DMS114 treated with DMSO at 0.1 percent for 48 hours (cell line): ENCODE results near the gene MCOLN1.

Experiments used
- DNase-seq: peaks from one replicate; lab custom pipeline; 2025; ENCODE audit not compliant: unreplicated experiment; lab: John Stamatoyannopoulos, UW

The MCOLN1 gene

DNA sequence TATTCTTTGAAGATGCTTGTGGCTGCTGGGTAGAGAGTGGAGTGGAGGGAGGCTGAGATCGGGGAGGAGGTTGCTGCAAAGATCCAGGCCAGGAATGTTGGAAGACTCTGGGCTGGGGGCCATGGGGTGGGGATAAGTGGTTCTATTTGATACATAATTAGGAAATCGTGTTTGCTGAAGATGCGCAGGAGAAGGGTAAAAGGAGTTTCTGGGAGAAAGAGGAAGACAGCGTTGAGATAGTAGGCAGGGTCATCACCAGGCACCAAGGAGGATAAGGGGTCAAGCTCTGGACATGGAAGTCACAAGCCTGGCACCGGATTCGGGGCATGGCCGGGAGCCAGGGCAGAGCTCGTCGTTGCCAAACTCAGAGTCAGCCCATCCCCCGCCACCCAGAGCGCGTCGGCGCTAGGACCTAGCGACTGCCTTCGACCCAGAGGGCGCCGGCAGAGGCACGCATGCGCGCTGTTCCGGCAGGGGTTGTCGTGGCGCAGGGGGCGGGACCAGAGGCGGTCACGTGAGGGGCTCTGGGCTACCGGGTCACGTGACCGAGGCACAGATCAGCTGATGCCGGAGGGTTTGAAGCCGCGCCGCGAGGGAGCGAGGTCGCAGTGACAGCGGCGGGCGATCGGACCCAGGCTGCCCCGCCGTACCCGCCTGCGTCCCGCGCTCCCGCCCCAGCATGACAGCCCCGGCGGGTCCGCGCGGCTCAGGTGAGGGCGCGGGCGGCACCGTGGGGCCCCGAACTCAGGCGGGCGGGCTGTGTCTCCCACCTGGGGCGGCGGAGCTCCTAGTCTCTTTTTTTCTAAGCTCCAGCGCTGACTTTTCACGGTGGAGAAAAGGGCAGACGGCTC lies at the start of gene MCOLN1:
Gene MCOLN1, plus strand, starts transcription at position 553 of the 851 bp plus-strand sequence. Its CDS starts 127 bp downstream, at position 680.
- DNase-seq, result peak; percentile 77

DNA sequence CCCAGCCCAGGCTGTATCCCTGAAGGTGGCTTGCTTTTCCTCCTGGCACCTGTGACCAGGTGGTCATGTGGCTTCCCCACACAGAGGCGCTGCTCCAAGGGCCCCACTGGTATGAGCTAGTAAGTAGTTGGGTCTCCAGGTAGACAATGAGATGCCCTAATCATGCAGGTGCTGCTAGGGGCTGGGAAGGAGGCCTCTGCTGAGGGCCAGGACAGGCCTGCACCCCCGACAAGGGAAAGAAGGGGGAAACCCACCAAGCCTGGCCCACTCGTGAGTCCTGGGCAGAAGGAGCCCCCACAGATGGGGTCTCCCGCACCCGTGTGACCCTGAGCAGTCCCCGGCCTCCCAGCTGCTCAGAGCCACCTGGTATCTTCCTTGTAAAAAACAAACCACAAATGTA lies 46.8 kb upstream of the MCOLN1 start:
- DNase-seq, result no peak

DNA sequence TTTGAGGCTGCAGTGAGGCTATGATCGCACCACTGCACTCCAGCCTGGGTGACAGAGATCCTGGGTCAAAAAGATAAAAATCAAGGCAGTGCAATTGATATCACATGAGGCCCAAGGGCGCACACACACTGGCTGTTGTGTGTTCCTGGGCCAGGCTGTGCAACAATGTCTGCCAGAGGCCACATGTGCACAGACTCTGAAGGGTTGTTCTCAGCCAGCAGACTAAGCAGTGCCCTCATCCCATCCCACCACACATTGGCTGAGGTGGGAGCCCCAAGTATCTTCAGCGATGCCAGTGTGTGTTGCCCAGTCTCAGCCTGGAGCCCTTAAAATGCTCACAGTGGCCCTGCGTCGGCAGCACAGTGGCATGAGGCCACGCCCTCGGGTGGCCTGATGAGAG lies 46.2 kb upstream of the MCOLN1 start:
- no peak for DNase-seq

DNA sequence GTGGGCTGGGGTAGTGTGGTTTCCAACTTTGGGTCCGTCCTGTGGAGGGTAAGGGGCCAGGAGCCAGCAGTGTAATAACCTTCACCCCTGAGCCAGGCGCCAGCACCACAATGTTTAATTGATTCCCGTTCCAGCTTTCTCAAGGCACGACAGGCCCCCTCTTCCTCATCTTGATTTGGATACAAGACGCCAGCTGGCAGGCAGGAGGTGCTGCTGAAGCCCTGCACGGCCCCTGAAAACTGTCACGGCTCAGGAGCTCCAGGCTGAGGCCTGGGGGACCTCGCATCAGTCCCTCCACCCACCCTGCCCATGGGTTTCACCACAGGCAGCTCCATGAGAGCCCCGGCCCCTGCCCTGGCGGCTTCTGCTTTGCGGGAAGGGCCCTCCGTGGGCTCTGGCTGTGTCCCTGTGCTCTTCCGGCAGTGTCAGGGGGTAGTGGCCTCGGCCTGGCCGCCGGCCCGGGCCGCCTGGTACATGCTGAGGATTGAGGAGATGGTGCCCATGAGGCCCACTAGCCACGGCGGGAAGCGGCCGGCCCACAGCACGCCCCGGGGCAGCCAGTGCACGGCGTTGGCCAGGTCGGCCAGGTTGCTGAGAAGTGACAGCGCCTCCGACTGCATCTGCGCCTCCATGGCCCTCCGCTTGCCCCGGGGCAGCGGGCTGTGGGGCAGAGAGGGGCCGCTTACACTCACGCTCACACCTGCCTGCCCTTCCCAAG lies 45.5 kb upstream of the MCOLN1 start:
- no peak for DNase-seq

DNA sequence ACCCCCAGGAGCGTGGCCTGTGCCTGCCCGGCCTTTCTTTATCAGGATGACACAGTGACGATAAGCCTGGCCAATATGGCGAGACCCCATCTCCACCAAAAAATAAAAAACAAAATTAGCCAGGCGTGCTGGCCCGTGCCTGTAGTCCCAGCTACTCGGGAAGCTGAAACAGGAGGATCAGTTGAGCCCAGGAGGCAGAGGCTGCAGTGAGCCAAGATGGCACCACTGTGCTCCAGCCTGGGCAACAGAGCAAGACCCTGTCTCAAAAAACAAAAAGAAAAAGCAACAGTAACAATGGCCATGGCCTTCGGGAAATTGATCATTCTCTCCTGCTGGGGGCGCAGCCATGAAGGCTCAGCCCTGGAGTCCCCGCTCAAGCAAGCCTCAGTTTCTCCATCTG lies 44.7 kb upstream of the MCOLN1 start:
- no peak for DNase-seq

DNA sequence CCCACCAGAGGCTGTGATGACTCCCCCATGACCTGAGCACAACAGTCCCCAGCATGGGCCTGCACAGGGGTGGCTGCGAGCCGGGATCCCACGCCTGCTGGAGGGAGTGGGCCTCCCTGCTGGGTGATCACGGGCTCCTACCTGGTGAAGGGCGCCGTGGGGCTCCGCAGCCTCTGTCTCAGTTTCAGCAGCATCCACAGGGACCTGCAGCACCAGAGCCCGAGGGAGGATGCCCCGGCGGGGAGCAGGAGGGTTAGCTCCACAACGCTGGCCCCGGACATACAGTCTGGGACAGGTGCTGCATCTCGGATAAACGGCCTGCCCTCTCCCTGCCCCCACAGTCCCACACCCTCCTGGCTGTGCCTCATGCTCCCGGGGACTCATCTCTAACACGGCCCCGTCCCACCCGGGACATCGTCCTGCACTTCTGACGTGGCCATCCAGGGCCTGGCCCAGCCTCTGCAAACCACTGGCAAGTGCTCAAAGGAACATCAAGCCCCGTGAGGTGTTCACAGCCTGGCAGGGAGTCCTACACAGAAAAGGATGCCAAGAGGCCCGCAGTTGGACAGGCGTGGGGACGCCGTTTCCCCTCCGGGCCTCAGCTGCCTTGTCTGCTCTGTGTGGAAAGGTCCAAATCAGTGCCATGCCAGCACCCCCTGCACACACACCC lies 44.1 kb upstream of the MCOLN1 start:
- DNase-seq, result no peak

DNA sequence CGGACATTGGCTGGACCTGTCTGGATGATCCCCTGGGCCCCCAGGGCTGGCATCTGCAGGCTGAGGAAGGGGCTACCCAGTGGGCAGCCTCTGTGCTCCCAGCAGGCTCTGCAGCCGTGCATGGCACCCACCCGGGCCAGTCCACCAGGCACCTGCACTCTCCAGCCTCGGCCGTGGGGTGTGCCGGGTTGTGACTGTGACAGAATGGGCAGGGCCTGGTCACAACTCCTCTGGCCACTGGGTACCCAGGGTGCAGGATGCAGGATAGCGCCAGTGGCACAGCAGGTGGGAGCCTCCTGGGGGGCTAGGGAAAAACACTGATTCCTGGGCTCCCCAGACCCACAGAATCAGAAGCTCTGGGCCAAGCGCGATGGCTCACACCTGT lies 43.6 kb upstream of the MCOLN1 start:
- no peak for DNase-seq

DNA sequence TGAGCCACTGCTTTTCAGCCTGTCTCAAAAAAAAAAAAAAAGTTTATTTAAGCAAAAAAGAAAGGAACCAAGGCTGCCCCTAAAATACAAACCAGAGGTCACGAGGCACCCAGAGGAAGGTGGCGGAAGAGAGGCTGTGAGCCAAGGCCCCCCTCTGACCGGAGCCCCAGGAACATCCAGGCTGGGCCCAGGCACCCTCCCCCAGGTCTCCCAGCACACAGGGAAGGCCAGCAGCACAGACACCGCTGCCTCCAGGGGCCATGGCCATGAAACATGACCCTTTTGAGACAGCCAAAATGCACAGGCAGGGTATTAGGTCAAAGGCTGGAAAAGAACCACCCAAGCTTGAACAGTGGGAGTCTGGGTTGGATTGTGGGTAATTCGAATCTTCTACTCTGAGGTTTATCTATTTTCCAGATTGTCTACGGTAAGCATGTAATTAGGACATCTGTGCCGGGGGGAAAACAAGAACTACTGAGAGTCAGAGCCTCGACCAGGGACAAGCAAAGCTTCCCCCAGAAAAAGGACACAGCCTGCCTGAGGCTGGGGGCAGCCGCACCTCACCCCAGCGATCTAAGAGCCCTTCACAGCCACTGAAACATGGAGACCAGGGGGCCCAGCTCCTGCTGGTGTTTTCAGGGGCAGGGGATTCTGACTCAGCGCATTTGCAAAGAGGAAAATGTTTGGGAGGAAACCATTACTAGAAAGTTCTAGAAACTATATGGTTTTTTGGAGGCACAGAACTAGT lies 42.0 kb upstream of the MCOLN1 start:
- DNase-seq, result no peak

DNA sequence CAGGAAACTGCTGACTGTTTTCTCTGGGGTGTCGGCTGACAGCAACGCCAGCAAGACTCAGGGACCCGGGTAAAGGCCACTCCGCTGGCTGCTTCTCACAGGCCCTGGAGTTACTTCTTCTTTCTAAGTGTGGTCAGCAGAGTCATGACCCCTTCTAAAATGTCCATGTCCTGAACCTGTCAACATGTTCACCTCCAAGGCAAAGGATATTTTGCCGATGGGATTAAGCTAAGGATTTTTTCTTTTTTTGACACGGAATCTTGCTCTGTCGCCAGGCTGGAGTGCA lies 41.5 kb upstream of the MCOLN1 start:
- no peak for DNase-seq

DNA sequence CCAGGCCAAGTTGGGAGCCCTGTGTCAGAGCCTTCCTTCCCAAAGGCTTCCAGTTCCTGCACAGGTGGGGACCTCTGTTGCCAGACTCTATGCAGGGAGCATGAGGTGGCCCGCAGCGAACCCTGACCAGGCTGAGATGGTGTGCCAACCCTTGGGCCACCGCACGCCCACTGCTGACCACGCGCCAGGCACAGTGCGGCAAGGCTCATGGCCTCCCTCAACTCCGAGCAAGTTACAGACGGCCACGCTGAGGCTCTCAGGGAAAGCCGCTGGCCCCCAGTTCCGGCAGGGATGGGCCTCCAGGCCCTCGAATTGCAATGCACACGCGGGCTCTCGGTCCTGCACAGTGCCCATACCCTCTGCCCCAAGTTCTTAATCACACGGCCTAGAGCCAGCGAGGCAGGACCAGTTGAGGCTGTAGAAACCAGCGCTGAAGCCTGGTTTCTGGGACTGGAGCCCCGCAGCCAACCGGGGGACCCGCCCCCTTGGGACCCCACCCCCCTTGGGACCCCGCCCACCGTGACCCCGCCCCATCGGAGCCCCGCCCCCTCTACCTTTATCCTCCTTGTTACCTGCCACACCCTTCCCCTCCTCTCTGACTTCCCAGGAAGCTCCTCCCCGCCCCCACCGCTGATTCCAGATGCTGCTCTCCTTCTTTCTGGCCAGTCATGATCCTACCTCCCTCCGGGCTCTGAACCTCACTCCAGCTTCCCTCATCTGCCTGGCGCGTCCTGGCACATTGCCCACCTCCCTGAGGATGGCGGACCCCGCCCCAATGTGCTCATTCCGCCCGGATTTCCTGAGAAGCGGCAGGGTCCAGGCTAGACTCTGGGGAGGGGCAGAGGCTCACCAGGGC lies 39.6 kb upstream of the MCOLN1 start:
- no peak for DNase-seq

DNA sequence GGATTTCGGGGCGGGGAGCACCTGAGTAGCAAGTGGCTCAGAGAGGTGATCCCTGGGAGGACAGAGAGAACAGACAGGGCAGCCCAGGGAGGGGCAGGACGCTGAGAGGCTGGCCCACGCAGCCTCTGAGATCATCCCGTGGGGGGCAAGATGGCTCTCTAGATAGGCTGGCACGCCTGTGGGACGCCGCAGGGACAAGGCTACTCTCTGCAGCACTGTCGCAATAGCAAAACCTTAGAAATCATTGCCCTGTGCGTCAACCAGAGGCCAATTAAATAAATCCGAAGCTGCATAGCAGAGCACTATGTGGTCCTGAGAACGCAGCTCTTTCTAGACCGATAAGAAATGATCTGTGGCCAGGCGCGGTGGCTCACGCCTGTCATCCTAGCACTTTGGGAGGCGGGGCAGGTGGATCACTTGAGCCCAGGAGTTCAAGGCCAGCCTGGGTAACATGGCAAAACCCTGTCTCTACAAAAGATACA lies 38.7 kb upstream of the MCOLN1 start:
- DNase-seq, result no peak

DNA sequence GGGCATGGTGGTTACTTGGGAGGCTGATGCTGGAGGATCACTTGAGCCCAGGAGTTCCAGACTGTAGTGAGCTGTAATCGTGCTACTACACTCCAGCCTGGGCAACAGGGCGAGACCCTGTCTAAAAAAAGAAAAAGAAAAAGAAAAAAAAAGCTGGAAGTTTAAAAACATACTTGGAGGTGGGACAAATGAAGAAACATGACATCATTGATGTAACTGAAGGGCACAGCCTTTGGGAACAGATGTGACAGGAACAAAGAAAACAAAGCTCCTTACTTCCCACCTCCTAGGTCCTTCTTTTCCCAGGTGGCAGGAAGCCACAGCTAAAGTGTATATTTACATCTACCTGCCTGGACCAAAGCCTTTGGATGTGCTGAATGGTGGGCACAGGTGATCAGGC lies 35.5 kb upstream of the MCOLN1 start:
- DNase-seq, result no peak

DNA sequence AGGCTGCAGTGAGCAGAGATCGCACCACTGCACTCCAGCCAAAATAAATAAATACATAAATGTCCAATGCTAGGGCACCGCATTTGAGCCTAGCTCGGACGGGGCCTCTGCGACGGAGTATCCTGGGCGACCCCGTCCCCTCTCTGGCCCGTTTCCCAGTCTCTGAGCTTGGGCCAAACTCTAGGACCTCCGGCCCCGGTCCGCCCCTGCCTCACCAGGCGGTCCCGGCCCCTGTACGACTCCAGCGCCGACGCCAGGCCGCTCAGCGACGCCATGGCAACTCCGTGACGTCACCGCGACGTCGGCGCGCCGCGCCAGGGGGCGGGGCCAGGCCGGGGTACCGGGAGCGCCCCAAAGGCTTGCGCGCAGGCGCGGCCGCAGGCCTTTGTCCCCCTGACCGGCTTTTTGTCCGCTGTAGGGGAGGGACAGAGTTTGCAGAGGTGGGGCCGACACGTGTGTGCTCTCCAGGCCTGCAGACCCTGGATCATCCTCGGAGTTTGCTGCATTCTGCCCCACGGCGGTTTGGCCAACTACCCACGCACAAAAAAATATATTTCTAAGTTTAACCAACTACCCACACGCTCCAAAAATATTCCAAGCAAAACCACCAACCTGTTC lies 33.6 kb upstream of the MCOLN1 start, which contains the start of gene PEX11G:
Gene PEX11G, minus strand, starts transcription at position 300 of the 618 bp plus-strand sequence. Its CDS starts 25 bp downstream, at position 275.
- DNase-seq, result peak; percentile 56

DNA sequence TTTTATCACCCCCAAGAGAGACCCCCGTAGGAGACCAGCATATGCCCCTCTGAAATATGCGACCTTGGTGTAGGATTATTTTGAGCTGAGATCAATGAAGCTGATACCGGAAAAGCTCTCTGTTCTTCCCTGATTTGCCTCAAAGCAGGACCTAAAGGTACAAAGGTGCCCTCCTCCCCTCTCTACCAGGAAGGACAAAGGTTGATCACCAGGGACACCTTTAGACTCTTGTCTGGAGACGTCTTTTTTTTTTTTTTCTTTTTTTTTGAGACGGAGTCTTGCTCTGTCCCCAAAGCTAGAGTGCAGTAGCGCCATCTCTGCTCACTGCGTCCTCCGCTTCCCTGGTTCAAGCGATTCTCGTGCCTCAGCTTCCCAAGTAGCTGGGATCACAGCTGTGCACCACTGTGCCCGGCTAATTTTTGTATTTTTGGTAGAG lies 32.8 kb upstream of the MCOLN1 start:
- DNase-seq, result no peak

DNA sequence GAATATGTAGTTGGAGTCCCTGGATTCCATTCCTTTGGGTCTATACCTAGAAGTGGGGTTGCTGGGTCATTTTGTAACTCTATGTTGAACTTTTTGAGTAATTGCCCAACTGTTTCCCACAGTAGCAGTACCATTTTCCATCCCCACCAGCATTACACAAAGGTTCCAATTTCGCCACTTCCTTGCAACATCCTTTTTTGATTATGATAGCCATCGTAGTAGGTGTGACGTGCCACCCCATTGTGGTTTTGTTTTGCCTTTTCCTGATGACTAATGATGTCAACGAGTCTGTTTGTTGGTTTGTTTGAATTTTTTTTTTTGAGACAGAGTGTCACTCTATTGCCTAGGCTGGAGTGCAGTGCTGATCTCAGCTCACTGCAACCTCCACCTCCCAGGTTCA lies 30.3 kb upstream of the MCOLN1 start:
- DNase-seq, result no peak

DNA sequence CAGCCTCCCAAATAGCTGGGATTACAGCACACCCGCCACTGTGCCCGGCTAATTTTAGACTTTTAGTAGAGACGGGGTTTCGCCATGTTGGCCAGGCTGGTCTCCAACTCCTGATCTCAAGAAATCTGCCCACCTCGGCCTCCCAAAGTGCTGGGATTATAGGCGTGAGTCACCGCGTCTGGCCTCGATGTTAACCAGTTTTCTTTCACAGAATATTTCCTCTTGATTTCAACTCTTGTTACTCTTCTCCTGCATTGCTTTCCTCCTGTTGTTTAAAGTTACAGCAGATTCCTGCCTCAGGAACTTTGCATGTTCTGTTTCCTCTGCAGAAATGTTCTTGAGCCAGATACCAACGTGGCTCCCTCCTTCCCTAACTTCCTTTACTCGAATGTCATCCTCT lies 29.9 kb upstream of the MCOLN1 start:
- no peak for DNase-seq

DNA sequence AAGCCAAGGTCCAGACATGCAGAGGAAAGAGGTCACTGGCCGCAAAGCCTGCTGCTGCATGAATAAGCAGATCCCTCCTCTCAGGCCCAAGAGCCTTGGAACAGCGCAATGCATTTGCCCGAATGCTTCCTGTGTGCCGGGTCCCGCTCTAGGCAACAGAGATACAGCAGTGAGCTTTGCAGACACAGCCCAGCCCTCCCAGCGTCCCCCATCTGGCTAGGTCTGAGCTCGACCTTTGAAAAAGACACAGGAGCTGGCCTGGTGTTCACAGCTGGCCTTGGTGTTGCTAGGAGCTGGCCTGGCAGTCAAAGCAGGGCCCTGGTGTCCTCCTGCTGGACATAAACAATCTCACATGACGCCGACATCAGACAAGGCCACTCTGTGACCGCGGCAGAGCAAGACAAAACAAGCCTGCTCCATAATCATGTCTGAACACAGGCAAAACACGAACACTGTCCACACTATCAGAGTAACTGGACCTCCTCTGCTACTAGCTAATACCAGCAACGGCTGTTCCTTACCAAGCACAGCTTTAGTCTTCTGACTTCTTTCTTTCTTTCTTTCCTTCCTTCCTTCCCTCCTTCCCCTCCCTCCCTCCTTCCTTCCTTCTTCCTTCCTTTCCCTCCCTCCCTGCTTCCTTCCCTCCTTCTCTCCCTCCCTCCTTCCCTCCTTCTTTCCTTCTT lies 27.9 kb upstream of the MCOLN1 start:
- peak; percentile 4 for DNase-seq

DNA sequence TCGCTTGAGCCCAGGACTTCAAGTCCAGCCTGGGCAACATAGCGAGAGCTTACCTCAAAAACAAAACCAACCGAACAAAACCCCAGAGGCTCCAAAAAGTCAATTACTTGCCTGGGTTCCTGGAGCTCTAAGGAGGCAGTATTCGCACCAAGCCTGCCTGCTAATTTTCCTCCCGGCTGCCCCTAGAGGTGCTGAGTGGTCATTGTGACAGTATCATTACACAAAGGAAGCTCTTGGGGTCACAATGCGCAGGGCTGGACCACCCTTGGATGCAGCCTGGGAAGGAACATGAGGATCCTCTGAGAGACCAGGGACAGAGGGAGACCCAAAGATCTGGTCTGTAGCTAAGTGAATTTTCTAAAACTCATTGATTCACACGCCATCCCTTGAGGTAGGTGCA lies 25.1 kb upstream of the MCOLN1 start:
- DNase-seq, result no peak

DNA sequence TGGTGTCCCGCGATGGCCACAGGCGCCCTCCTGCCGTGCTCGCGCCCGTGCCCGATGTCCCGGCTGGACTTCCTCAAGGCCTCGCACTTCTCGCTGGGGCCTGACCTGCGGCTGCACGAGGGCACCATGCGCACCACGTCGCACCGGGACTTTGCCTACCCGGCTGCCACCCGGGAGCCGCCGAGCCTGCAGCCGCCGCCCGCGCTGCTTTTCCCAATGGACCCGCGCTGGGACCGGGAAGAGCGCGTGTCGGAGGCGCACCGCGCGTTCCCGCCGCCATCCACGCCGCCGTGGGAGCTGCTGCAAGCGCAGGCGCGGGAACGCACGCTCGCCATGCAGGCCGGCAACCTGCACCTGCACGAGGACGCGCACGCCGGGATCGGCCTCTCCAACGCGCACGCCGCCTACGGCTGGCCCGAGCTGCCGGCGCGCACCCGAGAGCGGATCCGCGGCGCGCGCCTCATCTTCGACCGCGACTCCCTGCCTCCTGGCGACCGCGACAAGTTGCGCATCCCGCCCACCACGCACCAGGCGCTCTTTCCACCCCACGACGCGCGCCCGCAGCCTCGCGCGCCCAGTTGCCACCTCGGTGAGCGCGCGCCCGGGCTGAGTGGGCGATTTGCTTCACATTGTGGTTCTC lies 21.5 kb upstream of the MCOLN1 start:
- peak; percentile 55 for DNase-seq
